OCI-LY1 (cell line): Measurements from ENCODE around the gene MED13L.

Source experiments
- EZH2 ChIP-seq: fragments of 200-600 bp; sonication (generic), shearing (Covaris generic); IDR thresholded peaks from 2 replicates; pipeline ENCODE4 v1.8.0; 2017; ENCODE audit warnings: borderline replicate concordance, mixed run types, mild to moderate bottlenecking, antibody characterized with exemption, low read length, moderate library complexity, mixed read lengths
- TF ChIP-seq, protein P1 (sequence below): fragments of 200-600 bp; sonication (generic), shearing (Covaris generic); IDR thresholded peaks from 2 replicates; pipeline ENCODE4 v1.5.1; 2017; ENCODE audit warnings: mild to moderate bottlenecking, antibody characterized with exemption, low read length, moderate library complexity, mixed read lengths

GRCh38 chr12:116174006-116174405 is 103.5 kb downstream of the MED13L start:
- TF ChIP-seq, protein P1, sequence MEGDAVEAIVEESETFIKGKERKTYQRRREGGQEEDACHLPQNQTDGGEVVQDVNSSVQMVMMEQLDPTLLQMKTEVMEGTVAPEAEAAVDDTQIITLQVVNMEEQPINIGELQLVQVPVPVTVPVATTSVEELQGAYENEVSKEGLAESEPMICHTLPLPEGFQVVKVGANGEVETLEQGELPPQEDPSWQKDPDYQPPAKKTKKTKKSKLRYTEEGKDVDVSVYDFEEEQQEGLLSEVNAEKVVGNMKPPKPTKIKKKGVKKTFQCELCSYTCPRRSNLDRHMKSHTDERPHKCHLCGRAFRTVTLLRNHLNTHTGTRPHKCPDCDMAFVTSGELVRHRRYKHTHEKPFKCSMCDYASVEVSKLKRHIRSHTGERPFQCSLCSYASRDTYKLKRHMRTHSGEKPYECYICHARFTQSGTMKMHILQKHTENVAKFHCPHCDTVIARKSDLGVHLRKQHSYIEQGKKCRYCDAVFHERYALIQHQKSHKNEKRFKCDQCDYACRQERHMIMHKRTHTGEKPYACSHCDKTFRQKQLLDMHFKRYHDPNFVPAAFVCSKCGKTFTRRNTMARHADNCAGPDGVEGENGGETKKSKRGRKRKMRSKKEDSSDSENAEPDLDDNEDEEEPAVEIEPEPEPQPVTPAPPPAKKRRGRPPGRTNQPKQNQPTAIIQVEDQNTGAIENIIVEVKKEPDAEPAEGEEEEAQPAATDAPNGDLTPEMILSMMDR, result no peak
- no peak for TF ChIP-seq EZH2
